ENCODE results near the gene GDE1. TPM values are rescaled to one million over a fixed set of nuclear protein-coding genes. Genes with fewer than 3 reads are reported as not detected.

Gene GDE1
- total RNA-seq, 1 donor from 2014 or later = 29.5 TPM

- no peaks in the 10 kb centered on the region for H3K4me1 Mint-ChIP-seq (ENCODE audit: low read depth)
- no peak for DNase-seq (ENCODE audit: low spot score)
- H3K9me3 Mint-ChIP-seq = no peaks in the 10 kb centered on the region
- intact Hi-C loops (cut with micrococcal nuclease) = no loop called here
- H3K36me3 Mint-ChIP-seq (ENCODE audit: low read depth) = no peaks in the 10 kb centered on the region
- no peak overlapping the region for H3K4me3 Mint-ChIP-seq
- H3K27me3 Mint-ChIP-seq (ENCODE audit: insufficient read depth) = no peaks in the 10 kb centered on the region
- no peak overlapping the region for H3K27ac Mint-ChIP-seq
Observed at GRCh38 chr16:19472482-19472881, 49.4 kb downstream of the GDE1 start.

DNA sequence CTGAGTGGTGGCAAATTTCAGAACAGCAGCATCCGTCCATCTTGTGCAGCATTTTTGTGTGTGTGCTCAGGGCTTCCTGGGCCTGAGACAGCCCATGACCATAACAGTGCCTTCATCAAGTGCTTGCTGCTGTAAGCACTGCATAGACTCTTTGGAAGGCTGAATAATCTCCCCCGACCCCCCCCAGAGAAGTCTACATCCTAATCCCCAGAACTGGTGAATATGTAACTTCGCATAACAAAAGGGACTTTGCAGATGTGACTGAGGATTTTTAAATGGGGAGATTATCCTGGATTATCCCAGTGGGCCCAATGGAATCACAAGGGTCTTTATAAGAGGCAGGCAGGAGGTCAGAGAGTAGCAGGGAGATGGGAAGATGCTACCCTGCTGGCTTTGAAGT is 53.6 kb downstream of the GDE1 start:
- no peak for DNase-seq (ENCODE audit: low spot score)
- Mint-ChIP-seq H3K27ac (no peak overlapping the region), H3K36me3 (ENCODE audit: low read depth) (no peaks in the 10 kb centered on the region), H3K4me3 (no peak overlapping the region), H3K27me3 (ENCODE audit: insufficient read depth) (no peaks in the 10 kb centered on the region), H3K4me1 (ENCODE audit: low read depth) (no peaks in the 10 kb centered on the region), H3K9me3 (no peaks in the 10 kb centered on the region)
- intact Hi-C loops (cut with micrococcal nuclease) = no loop called here

- Mint-ChIP-seq H3K4me1 (ENCODE audit: low read depth) (no peaks in the 10 kb centered on the region), H3K27me3 (ENCODE audit: insufficient read depth) (peaks cover 3% of the 10 kb centered on the region), H3K9me3 (no peaks in the 10 kb centered on the region), H3K36me3 (ENCODE audit: low read depth) (no peaks in the 10 kb centered on the region), H3K4me3 (no peak overlapping the region), H3K27ac (no peak overlapping the region)
- intact Hi-C loops (cut with micrococcal nuclease) = no loop called here
- no peak for DNase-seq (ENCODE audit: low spot score)
Observed at GRCh38 chr16:19463468-19464315, 58.2 kb downstream of the GDE1 start.

GRCh38 chr16:19460397-19460796 is 61.5 kb downstream of the GDE1 start:
- Mint-ChIP-seq H3K9me3 (no peaks in the 10 kb centered on the region), H3K36me3 (ENCODE audit: low read depth) (no peaks in the 10 kb centered on the region), H3K4me1 (ENCODE audit: low read depth) (no peaks in the 10 kb centered on the region), H3K27me3 (ENCODE audit: insufficient read depth) (peaks cover 3% of the 10 kb centered on the region), H3K4me3 (no peak overlapping the region), H3K27ac (no peak overlapping the region)
- DNase-seq (ENCODE audit: low spot score) = no peak
- intact Hi-C loops (cut with micrococcal nuclease) = no loop called here

DNA sequence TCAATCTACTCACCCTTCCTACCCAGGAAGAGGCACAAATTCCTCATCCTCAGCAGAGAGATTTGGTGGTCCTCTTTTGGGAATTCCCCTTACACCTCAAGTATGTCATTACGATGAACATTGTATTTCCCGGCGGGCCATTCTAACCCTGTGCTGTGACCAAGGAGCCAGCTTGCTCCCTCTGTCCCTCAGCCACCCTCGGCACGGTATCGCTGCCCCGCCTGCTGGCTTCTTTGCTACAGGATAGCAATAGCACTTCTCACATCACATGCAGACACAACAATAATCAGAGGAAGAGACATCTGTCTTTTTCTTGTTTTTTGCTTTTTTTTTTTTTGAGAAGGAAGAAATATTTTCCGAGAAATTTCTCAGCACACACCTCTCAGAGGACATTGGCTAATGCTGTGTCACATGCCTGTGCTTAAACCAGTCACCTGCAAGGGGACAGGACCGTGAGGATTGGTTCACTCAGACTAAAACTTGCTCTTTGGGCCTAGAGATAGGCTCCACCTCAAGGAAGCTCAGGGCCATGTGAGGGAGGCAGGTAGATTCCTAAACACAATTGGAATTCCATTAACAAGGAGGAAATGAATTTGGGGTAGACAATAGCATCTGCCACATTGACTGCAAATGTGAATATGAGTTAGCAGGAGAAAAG is 63.0 kb downstream of the GDE1 start:
- Mint-ChIP-seq H3K4me3 (no peak overlapping the region), H3K27me3 (ENCODE audit: insufficient read depth) (peaks cover 3% of the 10 kb centered on the region), H3K9me3 (no peaks in the 10 kb centered on the region), H3K27ac (no peak overlapping the region), H3K36me3 (ENCODE audit: low read depth) (no peaks in the 10 kb centered on the region), H3K4me1 (ENCODE audit: low read depth) (no peaks in the 10 kb centered on the region)
- intact Hi-C loops (cut with micrococcal nuclease) = no loop called here
- DNase-seq (ENCODE audit: low spot score) = no peak

Other genes with a start within 250 kb of the GDE1 start
- gene CLEC19A, start 236.4 kb downstream of the GDE1 start, total RNA-seq = not detected in 2 replicates
- gene TMC5, start 104.2 kb downstream of the GDE1 start, total RNA-seq = 0.10 and 0.26 TPM in 2 replicates
- 31.4 and 38.8 TPM in 2 replicates for gene CCP110, start 1.8 kb upstream of the GDE1 start, total RNA-seq
- gene VPS35L, start 33.6 kb upstream of the GDE1 start, total RNA-seq = 36.2 and 37.4 TPM in 2 replicates
- gene KNOP1, start 196.1 kb upstream of the GDE1 start, total RNA-seq = 35.3 and 36.0 TPM in 2 replicates
- gene IQCK, start 196.2 kb upstream of the GDE1 start, total RNA-seq = 1.1 and 2.0 TPM in 2 replicates

Data from activated T-helper 1 cell treated with anti-CD3 and anti-CD28 coated beads, Interleukin-12 subunit alpha, Interleukin-12 subunit beta, Interleukin-2, Interleukin-4 antibody, amounts not matched to agents 30 ng/mL and 10 ng/mL and 1 ng/mL, durations not matched to agents 14 hours and 24 hours and 36 hours (primary cell).